Adrenal gland (tissue), 12 donors: Measurements from ENCODE around the gene SPATC1L. TPM values are rescaled to one million over a fixed set of nuclear protein-coding genes. Genes with fewer than 3 reads are reported as not detected.
"Not testable (repeated sequence)": the region's sequence is repeated elsewhere in the genome, so short reads cannot be mapped to it uniquely, and the experiment has no call there.

Experiments
- DNase-seq, 7 donors: peaks; one replicate each; pipeline ENCODE4 v3.0.0-alpha.2; 2019 to 2020
- H3K27ac ChIP-seq, 5 donors: fragments of 200-600 bp; sonication (generic) in 4 of 5; 1 replicate in 3 of 5; 2 replicates in 2 of 5; pipeline versions ENCODE4 v1.5.1 to v1.8.0; 2016 to 2020; ENCODE audit warnings: mild to moderate bottlenecking in 1 of 5
- H3K27me3 ChIP-seq: fragments of 200-600 bp; 2 replicates; pipeline ENCODE4 v1.8.0; 2021
- H3K36me3 ChIP-seq, 2 donors: fragments of 200-600 bp; replicated peaks in 1 of 2; 1 replicate in 1 of 2; 2 replicates in 1 of 2; pipeline versions ENCODE4 v1.5.1 to v1.8.0; 2018 to 2022
- H3K4me1 ChIP-seq, 2 donors: fragments of 200-600 bp; replicated peaks in 1 of 2; 1 replicate in 1 of 2; 2 replicates in 1 of 2; pipeline versions ENCODE4 v1.5.1 to v1.8.0; 2018 to 2021
- H3K4me3 ChIP-seq, 4 donors: fragments of 200-600 bp; sonication (generic) in 3 of 4; one replicate each; pipeline ENCODE4 v1.5.1; 2016 to 2018
- H3K9me3 ChIP-seq, 3 donors: fragments of 200-600 bp; sonication (generic) in 1 of 3; replicated peaks in 1 of 3; 1 replicate in 2 of 3; 2 replicates in 1 of 3; pipeline versions ENCODE4 v1.5.1 to v1.8.0; 2016 to 2021
- CTCF ChIP-seq, 6 experiments: fragments of 450-650 bp in 4 of 6; fragments of 200-600 bp in 2 of 6; sonication (generic) in 1 of 6; IDR thresholded peaks; 1 replicate in 5 of 6; 2 replicates in 1 of 6; pipeline versions ENCODE4 v1.5.1 to v1.8.0; 2016 to 2021; ENCODE audit warnings: antibody characterized with exemption in 6 of 6, mild to moderate bottlenecking in 2 of 6, moderate library complexity in 1 of 6
- POLR2A ChIP-seq, 2 donors: fragments of 450-650 bp; IDR thresholded peaks; one replicate each; pipeline ENCODE4 v1.6.1; 2017; ENCODE audit warnings: antibody characterized with exemption in 2 of 2, mild to moderate bottlenecking in 2 of 2, moderate library complexity in 1 of 2
- WGBS, 4 donors: extraction: QIAGEN DNeasy Blood & Tissue Kit in 2 of 4; methylation state at CpG; one replicate each; pipeline versions ENCODE4 v1.1.5 to v1.1.7; 2013 to 2017; 5-methylcytosine and 5-hydroxymethylcytosine counted together
- intact Hi-C, 2 donors: fragments of 100-400 bp; cut with DNase I; formaldehyde crosslinking; loops; one replicate each; pipeline versions ENCODE4 v1.14.1 to v1.15.0; 2022 to 2023
- polyA plus RNA-seq, 3 donors: library from polyadenylated mRNA; stranded (reverse); fragments of 200-250 nt in 2 of 3; fragments of 350-450 nt in 1 of 3; fragmentation: Illumina TruSeq in 1 of 3; extraction: RNeasy Lipid Tissue Mini Kit (QIAGEN cat#74804) in 1 of 3; gene quantifications; one replicate each; pipeline ENCODE4 v1.2.3, GENCODE V29; 2013 to 2014
- total RNA-seq, 9 donors: library from RNA; depleted of rRNA in 4 of 9; stranded (reverse); fragments of >200 nt in 4 of 9; fragments of 120-200 nt in 1 of 9; fragmentation: NEBNext Ultra II Directional in 1 of 9; extraction: Animal tissue kit (Norgen Biotek cat#: 25700) in 1 of 9; gene quantifications; one replicate each; pipeline versions ENCODE4 v1.1.0 to v1.2.4, GENCODE V29; 2013 to 2023
- donor health status: healthy with polysubstance abuse.
- donor health status: Bipolar disorder and iron deficiency.
- donor health status: DM: yes; HTN: yes; CAD: no.
- donor health status: DM: no; HTN: no; CAD: no.
- donor health status: DM: no; HTN: no; CAD: no.
- donor health status: DM: yes; HTN: yes; CAD: no.

The SPATC1L gene
- total and polyA plus RNA-seq, 12 donors, result 8.4 to 91.5 (median 25.3) TPM

GRCh38 chr21:46172863-46173528 lies 11.3 kb downstream of the SPATC1L start:
- no peaks in the 10 kb centered on the region for H3K4me1 ChIP-seq
- no peak for TF ChIP-seq POLR2A (IDR thresholded peaks at IDR 0.05)
- intact Hi-C loops, result no loop called here

GRCh38 chr21:46171996-46172862 lies 12.0 kb downstream of the SPATC1L start:
- intact Hi-C loops, result no loop called here
- no peaks in the 10 kb centered on the region for H3K4me1 ChIP-seq
- 77 to 84% (median 80%) methylated on average over 19 to 21 of the region's 21 CpGs for WGBS, 4 donors
- TF ChIP-seq POLR2A (IDR thresholded peaks at IDR 0.05) (no peak), CTCF (IDR thresholded peaks at IDR 0.05) (no peak)
- DNase-seq, result peak in 2 of 7 donors; percentile 10 to 34
- no peak overlapping the region for H3K4me3 ChIP-seq
- H3K9me3 ChIP-seq, result peaks cover 0 to 9% (median 0%) of the 10 kb centered on the region in 3 donors
- H3K36me3 ChIP-seq, result no peaks in the 10 kb centered on the region
- no peak overlapping the region for H3K27ac ChIP-seq
- no peaks in the 10 kb centered on the region for H3K27me3 ChIP-seq

More at GRCh38 chr21:46172863-46173528, 11.3 kb downstream of the SPATC1L start:
- H3K27me3 ChIP-seq, result no peaks in the 10 kb centered on the region
- H3K36me3 ChIP-seq, result no peaks in the 10 kb centered on the region
- peak in 2 of 7 donors; percentile 13 to 25 for DNase-seq
- peaks cover 0 to 9% (median 0%) of the 10 kb centered on the region in 3 donors for H3K9me3 ChIP-seq
- 81 to 95% (median 92%) methylated on average over 3 to 6 of the region's 6 CpGs for WGBS, 4 donors
- H3K4me3 ChIP-seq, result no peak overlapping the region
- no peak overlapping the region for H3K27ac ChIP-seq

GRCh38 chr21:46171585-46171984 lies 12.7 kb downstream of the SPATC1L start:
- no peaks in the 10 kb centered on the region for H3K36me3 ChIP-seq
- no peak overlapping the region for H3K4me3 ChIP-seq
- H3K27ac ChIP-seq, result no peak overlapping the region
- intact Hi-C loops, result no loop called here
- H3K4me1 ChIP-seq, result no peaks in the 10 kb centered on the region
- H3K27me3 ChIP-seq, result no peaks in the 10 kb centered on the region
- DNase-seq, result peak in 1 of 7 donors; percentile 12
- H3K9me3 ChIP-seq, result peaks cover 0 to 6% (median 0%) of the 10 kb centered on the region in 3 donors
- WGBS, 4 donors, result 25 to 60% (median 51%) methylated on average over 2 of the region's 2 CpGs
- no peak for TF ChIP-seq POLR2A (IDR thresholded peaks at IDR 0.05)
- TF ChIP-seq CTCF (IDR thresholded peaks at IDR 0.05), result no peak

- 75 to 83% (median 79%) methylated on average over 1 of the region's 1 CpG; no CpG with 5 or more reads in 1 of the 4 donors for WGBS, 4 donors
- intact Hi-C loops, H3K4me1 ChIP-seq, H3K27ac ChIP-seq, H3K27me3 ChIP-seq, H3K9me3 ChIP-seq, H3K36me3 ChIP-seq, H3K4me3 ChIP-seq: not testable (repeated sequence)
- peak in 2 of 7 donors; percentile 6 to 34 for DNase-seq
Measured at GRCh38 chr21:46170436-46171193, 13.6 kb downstream of the SPATC1L start.
